GM12874 (cell line): ENCODE measurements around the gene RNF135.

Experiments
- TF ChIP-seq, protein P1 (sequence below): IDR thresholded peaks from 2 replicates; pipeline ENCODE4 v1.5.1; 2011; ENCODE audit warnings: low read depth, mild to moderate bottlenecking, control low read depth, low read length, moderate library complexity; ENCODE audit not compliant: insufficient read depth

Gene RNF135

GRCh38 chr17:31031841-31032240, 61.0 kb downstream of the RNF135 start:
- TF ChIP-seq, protein P1, sequence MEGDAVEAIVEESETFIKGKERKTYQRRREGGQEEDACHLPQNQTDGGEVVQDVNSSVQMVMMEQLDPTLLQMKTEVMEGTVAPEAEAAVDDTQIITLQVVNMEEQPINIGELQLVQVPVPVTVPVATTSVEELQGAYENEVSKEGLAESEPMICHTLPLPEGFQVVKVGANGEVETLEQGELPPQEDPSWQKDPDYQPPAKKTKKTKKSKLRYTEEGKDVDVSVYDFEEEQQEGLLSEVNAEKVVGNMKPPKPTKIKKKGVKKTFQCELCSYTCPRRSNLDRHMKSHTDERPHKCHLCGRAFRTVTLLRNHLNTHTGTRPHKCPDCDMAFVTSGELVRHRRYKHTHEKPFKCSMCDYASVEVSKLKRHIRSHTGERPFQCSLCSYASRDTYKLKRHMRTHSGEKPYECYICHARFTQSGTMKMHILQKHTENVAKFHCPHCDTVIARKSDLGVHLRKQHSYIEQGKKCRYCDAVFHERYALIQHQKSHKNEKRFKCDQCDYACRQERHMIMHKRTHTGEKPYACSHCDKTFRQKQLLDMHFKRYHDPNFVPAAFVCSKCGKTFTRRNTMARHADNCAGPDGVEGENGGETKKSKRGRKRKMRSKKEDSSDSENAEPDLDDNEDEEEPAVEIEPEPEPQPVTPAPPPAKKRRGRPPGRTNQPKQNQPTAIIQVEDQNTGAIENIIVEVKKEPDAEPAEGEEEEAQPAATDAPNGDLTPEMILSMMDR: no peak

DNA sequence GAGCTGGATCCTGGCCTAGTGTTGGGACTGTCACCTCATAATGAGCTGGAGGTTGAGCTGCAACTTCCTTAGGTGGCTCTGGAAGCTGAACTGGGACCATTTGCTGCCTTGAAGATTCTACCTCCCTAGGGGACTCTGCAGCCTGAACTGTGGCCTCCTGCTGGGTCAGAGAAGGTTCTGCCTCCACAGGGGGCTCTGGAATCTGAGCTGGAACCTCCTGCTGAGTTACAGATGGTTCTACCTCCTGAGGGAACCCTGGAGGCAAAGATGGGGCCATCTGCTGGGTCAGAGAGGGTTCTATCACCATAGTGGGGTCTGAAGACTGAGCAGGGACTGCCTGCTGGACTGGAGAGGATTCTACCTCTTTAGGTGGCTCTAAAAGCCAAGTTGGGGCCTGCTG, 77.3 kb downstream of the RNF135 start:
- TF ChIP-seq, protein P1: no peak

GRCh38 chr17:31048780-31049179, 77.9 kb downstream of the RNF135 start:
- TF ChIP-seq, protein P1: no peak
